Kidney epithelial cell (primary cell): ENCODE results near the gene RNF20. TPM values are rescaled to one million over a fixed set of nuclear protein-coding genes. Genes with fewer than 3 reads are reported as not detected.

Experiments
- DNase-seq: peaks from one replicate; pipeline ENCODE4 v3.0.0-alpha.2; 2010; ENCODE audit warnings: low read depth
- H3K27me3 ChIP-seq: 2 replicates; pipeline ENCODE4 v1.6.0; 2011; ENCODE audit warnings: low read length; ENCODE audit not compliant: control insufficient read depth, insufficient read depth
- H3K36me3 ChIP-seq: 2 replicates; pipeline ENCODE4 v1.5.1; 2011; ENCODE audit warnings: low read length; ENCODE audit not compliant: control insufficient read depth, insufficient read depth
- H3K4me3 ChIP-seq: 2 replicates; pipeline ENCODE4 v1.5.1; 2011; ENCODE audit warnings: low read depth, mild to moderate bottlenecking, control low read depth, low read length
- total RNA-seq: library from RNA; depleted of rRNA; stranded (reverse); fragments of >200 nt; gene quantifications from 2 replicates; pipeline ENCODE4 v1.2.3, GENCODE V29; 2015
- TF ChIP-seq, protein P1 (sequence below): IDR thresholded peaks from 2 replicates; pipeline ENCODE4 v1.5.1; 2011; ENCODE audit warnings: mild to moderate bottlenecking, moderate library complexity, low read length, control low read depth, inconsistent platforms; ENCODE audit not compliant: insufficient read depth, poor library complexity, severe bottlenecking

Gene RNF20
- total RNA-seq, 1 donor from 2014 or later = 26.1 TPM

DNA sequence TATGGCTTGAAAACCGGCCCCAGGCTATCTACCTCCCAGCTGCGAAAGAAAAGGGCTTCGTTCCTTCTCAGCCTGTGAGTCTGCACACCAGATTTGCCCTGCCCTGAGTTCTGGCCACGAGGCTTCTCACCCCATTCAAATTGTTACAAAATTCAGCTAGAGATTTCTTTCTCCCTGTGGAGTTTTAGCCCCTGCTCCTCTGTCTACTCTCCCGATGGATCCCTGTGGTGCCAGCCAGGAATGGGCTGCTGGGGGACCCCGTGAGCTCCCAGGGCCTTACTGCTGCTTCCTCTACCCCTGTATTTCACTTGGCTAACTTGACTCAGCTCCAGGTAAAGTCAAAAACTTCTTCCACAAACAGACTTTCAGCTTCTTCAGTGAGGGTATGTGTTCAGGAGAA, 9.3 kb upstream of the RNF20 start:
- no peak for DNase-seq
- no peaks in the 10 kb centered on the region for H3K27me3 ChIP-seq
- TF ChIP-seq, protein P1, sequence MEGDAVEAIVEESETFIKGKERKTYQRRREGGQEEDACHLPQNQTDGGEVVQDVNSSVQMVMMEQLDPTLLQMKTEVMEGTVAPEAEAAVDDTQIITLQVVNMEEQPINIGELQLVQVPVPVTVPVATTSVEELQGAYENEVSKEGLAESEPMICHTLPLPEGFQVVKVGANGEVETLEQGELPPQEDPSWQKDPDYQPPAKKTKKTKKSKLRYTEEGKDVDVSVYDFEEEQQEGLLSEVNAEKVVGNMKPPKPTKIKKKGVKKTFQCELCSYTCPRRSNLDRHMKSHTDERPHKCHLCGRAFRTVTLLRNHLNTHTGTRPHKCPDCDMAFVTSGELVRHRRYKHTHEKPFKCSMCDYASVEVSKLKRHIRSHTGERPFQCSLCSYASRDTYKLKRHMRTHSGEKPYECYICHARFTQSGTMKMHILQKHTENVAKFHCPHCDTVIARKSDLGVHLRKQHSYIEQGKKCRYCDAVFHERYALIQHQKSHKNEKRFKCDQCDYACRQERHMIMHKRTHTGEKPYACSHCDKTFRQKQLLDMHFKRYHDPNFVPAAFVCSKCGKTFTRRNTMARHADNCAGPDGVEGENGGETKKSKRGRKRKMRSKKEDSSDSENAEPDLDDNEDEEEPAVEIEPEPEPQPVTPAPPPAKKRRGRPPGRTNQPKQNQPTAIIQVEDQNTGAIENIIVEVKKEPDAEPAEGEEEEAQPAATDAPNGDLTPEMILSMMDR = no peak
- H3K36me3 ChIP-seq = no peaks in the 10 kb centered on the region
- H3K4me3 ChIP-seq = no peak overlapping the region

DNA sequence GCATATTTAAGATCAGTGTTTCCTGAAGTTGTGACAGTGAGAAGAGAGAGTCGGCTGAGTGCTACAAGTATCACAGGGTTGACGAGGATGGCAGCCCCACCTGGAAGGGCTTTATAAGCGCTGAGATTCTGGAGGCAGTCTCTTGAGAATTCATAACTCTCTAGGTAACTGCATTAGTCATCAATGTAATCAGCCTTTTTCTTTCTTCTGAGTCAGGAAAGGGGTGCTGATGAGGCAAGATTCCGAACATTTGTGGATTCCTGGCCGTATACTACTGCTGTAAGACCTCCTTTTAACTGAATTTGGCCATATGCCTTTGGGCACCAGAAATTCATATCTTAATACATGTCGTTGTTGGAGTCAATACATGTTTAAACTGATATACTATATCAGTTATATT, 6.6 kb upstream of the RNF20 start:
- DNase-seq = no peak
- no peaks in the 10 kb centered on the region for H3K27me3 ChIP-seq
- H3K36me3 ChIP-seq = no peaks in the 10 kb centered on the region
- TF ChIP-seq, protein P1 = no peak
- H3K4me3 ChIP-seq = no peak overlapping the region

DNA sequence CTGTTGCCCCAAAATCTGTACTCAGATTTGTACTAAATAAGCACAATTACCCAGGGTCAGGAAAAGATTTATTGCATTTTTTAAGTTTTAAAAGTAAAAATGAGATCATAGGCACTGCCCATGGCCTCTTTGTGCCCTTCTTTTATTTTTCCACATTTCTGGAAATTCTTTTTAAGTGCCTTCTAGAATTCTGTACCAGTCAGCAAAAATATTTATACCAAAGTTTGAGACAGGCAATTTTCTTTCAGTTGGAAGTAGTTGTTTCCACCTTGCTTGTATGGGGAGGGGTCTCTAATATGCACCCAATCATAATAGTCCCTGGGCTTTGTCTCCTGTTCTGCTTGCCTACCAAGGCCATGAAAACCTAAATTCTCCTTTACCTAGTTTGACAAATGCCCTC, 5.6 kb upstream of the RNF20 start:
- Histone ChIP-seq H3K36me3 (no peaks in the 10 kb centered on the region), H3K4me3 (no peak overlapping the region), H3K27me3 (no peaks in the 10 kb centered on the region)
- DNase-seq = no peak
- TF ChIP-seq, protein P1 = no peak

DNA sequence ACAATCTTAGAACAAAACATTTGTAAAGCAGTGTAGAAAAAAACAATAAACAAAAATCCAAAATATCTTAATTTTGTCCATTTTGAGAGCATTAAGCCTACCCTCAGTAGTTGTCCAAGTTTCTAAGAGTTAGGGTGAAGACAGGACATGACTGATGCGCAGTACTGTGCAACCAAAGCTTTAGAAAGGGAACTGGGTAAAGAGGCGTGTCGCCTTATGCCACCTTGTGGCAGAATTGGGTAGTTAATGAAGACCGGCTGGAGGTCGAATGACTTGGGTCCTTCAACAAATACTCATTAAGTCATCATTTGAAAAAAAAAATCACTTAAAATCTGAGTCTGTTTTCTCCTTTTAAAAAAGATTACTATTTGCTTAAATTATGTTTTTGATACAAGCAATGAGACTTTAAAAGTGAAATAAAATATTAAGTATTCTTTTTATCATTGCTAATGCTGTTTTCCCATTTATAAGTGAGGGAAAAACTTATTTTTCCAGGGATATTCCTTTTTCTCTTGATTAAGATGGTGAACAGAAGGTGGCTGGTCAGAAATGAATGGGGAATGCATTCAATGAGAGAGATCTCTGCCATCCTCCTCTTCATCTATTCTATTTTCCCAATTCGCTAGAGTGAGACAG, 3.5 kb upstream of the RNF20 start:
- no peaks in the 10 kb centered on the region for H3K27me3 ChIP-seq
- H3K36me3 ChIP-seq = no peaks in the 10 kb centered on the region
- TF ChIP-seq, protein P1 = peak; percentile 83
- no peak overlapping the region for H3K4me3 ChIP-seq
- peak; percentile 12 for DNase-seq

DNA sequence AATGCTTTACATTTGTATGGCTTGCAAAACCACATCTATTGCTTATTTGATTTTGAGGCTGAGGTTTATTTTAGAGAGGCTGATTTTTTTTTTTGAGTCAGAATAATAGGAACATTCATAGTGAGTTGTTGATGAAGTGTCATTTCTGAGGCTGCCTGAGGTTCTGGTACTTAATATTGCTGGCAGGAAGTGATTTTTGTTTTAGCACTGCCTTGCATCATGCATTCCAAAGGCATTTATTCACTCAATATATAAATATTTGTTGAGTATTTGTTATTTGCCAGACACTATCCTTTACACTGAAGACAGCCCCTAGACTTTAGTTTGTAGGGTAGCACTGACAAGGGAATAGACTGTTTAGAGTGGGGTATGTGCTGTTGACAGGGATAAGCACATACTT, 2.7 kb downstream of the RNF20 start:
- Histone ChIP-seq H3K27me3 (no peaks in the 10 kb centered on the region), H3K4me3 (no peak overlapping the region), H3K36me3 (no peaks in the 10 kb centered on the region)
- TF ChIP-seq, protein P1 = no peak
- DNase-seq = no peak

DNA sequence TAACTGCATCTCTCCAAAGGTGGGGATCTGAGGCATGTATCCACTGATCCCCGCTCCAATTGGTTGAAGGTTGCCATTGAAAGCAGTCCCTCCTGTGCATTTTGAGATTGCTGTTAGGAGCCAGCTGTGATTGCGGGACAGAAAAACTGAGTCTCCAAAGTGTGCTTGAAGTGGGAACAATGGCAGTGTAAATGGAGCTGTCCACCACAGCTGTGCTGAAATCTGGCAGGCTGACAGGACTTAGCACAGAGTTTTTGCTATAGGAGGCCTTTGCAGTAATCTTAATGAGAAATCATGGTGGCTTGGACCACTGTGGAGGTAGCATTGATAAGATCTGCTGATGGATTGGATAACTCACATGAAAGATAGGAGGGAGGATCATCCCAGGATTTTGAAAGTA, 3.3 kb downstream of the RNF20 start:
- no peaks in the 10 kb centered on the region for H3K36me3 ChIP-seq
- H3K4me3 ChIP-seq = no peak overlapping the region
- no peaks in the 10 kb centered on the region for H3K27me3 ChIP-seq
- TF ChIP-seq, protein P1 = no peak
- DNase-seq = no peak
